Effector memory CD4-positive, alpha-beta T cell (primary cell): Measurements from ENCODE around the gene NPFFR1.

Experiments used
- DNase-seq, 3 donors: peaks; one replicate each; pipeline ENCODE4 v3.0.0-alpha.2; 2020
- H3K27ac ChIP-seq: 2 replicates; pipeline ENCODE4 v1.7.0; 2013; ENCODE audit warnings: mild to moderate bottlenecking, low read length, moderate library complexity; ENCODE audit not compliant: insufficient read depth, poor library complexity, severe bottlenecking
- H3K27me3 ChIP-seq: replicated peaks from 2 replicates; pipeline ENCODE4 v1.7.0; 2013; ENCODE audit warnings: mild to moderate bottlenecking, low read length; ENCODE audit not compliant: insufficient read depth, control insufficient read depth, poor library complexity, severe bottlenecking
- H3K36me3 ChIP-seq: 2 replicates; pipeline ENCODE4 v1.7.0; 2013; ENCODE audit warnings: mild to moderate bottlenecking, low read length, moderate library complexity; ENCODE audit not compliant: control insufficient read depth, insufficient read depth
- H3K4me1 ChIP-seq: 2 replicates; pipeline ENCODE4 v1.7.0; 2013; ENCODE audit warnings: low read length, mild to moderate bottlenecking; ENCODE audit not compliant: control insufficient read depth, insufficient read depth, poor library complexity, severe bottlenecking
- H3K4me3 ChIP-seq: 2 replicates; pipeline ENCODE4 v1.7.0; 2013; ENCODE audit warnings: low read length, low read depth, mild to moderate bottlenecking; ENCODE audit not compliant: insufficient read depth, poor library complexity, severe bottlenecking
- H3K9me3 ChIP-seq: 2 replicates; pipeline ENCODE4 v1.7.0; 2013; ENCODE audit warnings: mild to moderate bottlenecking, low read length, moderate library complexity; ENCODE audit not compliant: control insufficient read depth

NPFFR1 gene

GRCh38 chr10:70292004-70292403 lies 8.2 kb upstream of the NPFFR1 start:
- Histone ChIP-seq H3K4me3 (no peak overlapping the region), H3K27ac (no peak overlapping the region), H3K36me3 (no peaks in the 10 kb centered on the region), H3K27me3 (no peaks in the 10 kb centered on the region), H3K4me1 (no peaks in the 10 kb centered on the region), H3K9me3 (no peaks in the 10 kb centered on the region)
- no peak for DNase-seq

GRCh38 chr10:70289739-70290138 lies 5.9 kb upstream of the NPFFR1 start:
- Histone ChIP-seq H3K4me1 (no peaks in the 10 kb centered on the region), H3K27ac (no peak overlapping the region), H3K27me3 (peaks cover 17% of the 10 kb centered on the region), H3K36me3 (no peaks in the 10 kb centered on the region), H3K9me3 (no peaks in the 10 kb centered on the region), H3K4me3 (no peak overlapping the region)
- no peak for DNase-seq

DNA sequence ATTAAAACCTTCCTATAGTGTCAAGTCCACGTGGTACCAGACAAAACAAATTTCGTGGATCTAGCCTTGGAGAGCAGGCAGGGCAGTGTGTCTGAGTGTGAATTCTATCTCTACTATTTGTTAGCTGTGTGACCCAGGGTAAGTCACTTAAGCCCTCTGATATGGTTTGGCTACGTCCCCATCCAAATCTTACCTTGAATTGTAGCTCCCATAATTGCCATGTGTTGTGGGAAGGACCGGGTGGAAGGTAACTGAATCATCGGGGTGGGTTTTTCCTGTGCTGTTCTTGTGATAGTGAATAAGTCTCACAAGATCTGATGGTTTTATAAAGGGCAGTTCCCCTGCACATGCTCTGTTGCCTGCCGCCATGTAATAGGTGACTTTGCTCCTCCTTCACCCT lies 2.8 kb upstream of the NPFFR1 start:
- no peak overlapping the region for H3K4me3 ChIP-seq
- no peak overlapping the region for H3K27ac ChIP-seq
- H3K36me3 ChIP-seq: no peaks in the 10 kb centered on the region
- no peaks in the 10 kb centered on the region for H3K4me1 ChIP-seq
- no peaks in the 10 kb centered on the region for H3K9me3 ChIP-seq
- DNase-seq: no peak
- peaks cover 31% of the 10 kb centered on the region for H3K27me3 ChIP-seq

DNA sequence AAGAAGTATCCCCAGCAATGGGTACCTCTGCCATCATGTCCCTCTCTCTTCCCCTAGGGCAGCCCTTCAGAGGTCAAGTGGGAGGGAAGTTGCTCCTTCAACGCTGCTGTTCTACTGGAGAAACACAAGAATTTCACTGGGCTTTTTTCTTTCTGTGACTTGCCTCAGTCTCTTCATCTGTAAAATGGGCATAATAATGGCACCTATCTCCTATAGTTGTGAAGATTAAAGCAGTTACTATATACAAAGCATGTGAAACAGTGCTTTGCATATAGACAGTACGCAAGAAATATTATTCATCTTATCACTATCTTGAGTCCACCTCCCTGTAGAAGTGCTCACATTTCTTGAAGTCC lies 1.6 kb upstream of the NPFFR1 start:
- no peak for DNase-seq
- H3K9me3 ChIP-seq: no peaks in the 10 kb centered on the region
- no peak overlapping the region for H3K4me3 ChIP-seq
- H3K4me1 ChIP-seq: no peaks in the 10 kb centered on the region
- no peaks in the 10 kb centered on the region for H3K36me3 ChIP-seq
- H3K27me3 ChIP-seq: peaks cover 31% of the 10 kb centered on the region
- H3K27ac ChIP-seq: no peak overlapping the region

DNA sequence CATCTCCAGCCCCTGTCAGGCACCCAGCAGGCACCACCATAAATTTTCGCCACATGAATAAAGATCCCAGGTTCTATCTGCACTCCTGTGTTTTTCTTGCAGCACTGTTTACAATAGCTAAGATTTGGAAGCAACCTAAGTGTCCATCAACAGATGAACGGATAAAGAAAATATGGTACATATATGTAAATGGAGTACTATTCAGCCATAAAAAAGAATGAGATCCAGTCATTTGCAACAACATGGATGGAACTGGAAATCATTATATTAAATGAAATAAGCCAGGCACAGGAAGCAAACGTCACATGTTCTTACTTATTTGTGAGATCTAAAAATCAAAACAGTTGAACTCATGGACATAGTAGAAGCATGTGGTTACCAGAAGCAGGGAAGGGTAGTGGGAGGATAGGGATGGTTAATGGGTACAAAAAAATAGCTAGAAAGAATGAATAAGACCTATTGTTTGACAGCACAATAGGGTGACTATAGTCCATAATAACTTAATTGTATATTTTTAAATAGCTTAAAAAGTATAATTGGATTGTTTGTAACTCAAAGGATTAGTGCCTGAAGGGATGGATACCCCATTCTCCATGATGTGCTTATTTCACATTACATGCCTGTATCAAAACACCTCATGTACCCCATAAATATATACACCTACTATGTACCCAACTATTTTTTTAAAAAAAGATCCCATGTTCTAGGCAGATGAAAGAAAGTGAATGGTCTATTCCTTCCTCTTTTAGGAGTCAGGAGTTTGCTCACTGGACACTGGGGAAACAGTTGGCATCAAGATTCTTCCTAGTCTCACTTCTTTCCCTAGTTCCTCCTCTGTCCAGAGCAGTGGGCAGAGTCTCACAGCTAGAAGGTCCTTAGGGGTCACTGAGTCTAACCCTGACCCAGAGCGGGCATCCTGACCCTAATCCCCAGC lies 1.0 kb upstream of the NPFFR1 start:
- peaks cover 31% of the 10 kb centered on the region for H3K27me3 ChIP-seq

GRCh38 chr10:70283071-70283444 lies 746 bp downstream of the NPFFR1 start:
- Histone ChIP-seq H3K36me3 (no peaks in the 10 kb centered on the region), H3K27me3 (peaks cover 31% of the 10 kb centered on the region), H3K4me3 (no peak overlapping the region), H3K27ac (no peak overlapping the region), H3K4me1 (no peaks in the 10 kb centered on the region), H3K9me3 (no peaks in the 10 kb centered on the region)
- no peak for DNase-seq

More for the DNA sequence above, 1.0 kb upstream of the NPFFR1 start:
- H3K27ac ChIP-seq: no peak overlapping the region
- H3K36me3 ChIP-seq: no peaks in the 10 kb centered on the region
- DNase-seq: no peak
- no peaks in the 10 kb centered on the region for H3K9me3 ChIP-seq
- H3K4me3 ChIP-seq: no peak overlapping the region
- no peaks in the 10 kb centered on the region for H3K4me1 ChIP-seq

DNA sequence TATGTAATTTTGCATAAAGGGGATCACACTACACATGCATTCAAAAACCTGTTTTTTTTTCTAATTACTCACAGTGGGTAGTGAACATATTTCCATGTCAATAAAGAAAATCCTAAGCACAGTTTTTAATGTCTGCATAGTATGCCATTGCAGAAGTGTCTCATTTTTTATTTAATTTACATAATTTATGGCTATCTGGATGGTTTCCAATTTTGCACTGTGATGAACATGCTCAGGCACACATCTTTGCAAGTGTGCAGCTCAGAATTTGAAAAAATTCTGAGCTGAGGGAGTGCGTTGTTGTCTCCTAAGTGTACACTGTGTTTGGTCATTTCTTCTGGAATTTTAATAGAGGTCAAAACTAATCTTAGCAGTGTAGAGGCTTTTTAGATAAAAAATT lies 2.2 kb downstream of the NPFFR1 start:
- H3K9me3 ChIP-seq: no peaks in the 10 kb centered on the region
- peaks cover 31% of the 10 kb centered on the region for H3K27me3 ChIP-seq
- no peaks in the 10 kb centered on the region for H3K36me3 ChIP-seq
- no peak overlapping the region for H3K4me3 ChIP-seq
- no peak for DNase-seq
- no peak overlapping the region for H3K27ac ChIP-seq
- H3K4me1 ChIP-seq: no peaks in the 10 kb centered on the region

GRCh38 chr10:70280099-70280498 lies 3.7 kb downstream of the NPFFR1 start:
- Histone ChIP-seq H3K4me3 (no peak overlapping the region), H3K36me3 (no peaks in the 10 kb centered on the region), H3K9me3 (no peaks in the 10 kb centered on the region), H3K27ac (no peak overlapping the region), H3K4me1 (no peaks in the 10 kb centered on the region), H3K27me3 (peaks cover 16% of the 10 kb centered on the region)
- no peak for DNase-seq

DNA sequence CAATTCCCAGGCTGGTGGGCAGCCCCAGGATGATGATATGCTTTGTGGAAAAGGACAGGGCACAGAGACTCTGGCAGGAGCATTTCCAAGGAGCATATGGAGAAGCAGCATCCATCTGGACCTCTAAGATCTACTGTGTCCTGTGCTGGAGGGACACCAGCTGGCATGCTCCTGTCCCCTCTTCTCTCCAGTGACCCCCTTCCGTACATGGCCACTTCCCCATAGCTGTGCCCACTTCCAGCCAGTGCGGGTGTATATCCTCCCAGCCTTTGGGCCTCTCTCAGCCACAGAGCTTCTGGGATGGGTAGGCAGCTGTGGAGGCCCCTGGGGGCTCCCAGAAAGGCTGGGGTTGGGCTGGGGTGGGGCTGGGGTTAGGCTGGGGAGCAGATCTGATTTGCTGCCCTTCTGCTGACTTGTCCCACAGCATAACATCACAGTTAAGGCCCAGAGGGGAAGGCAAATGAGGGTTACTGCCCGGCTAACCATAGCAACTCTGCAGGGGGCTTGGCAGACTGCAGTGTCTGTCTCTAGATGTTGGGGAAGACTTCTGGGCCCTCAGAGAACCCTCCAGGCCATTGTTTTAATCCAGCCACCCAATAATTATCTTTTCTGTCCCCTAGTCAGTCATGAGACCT lies 6.3 kb downstream of the NPFFR1 start:
- no peak for DNase-seq
- no peaks in the 10 kb centered on the region for H3K4me1 ChIP-seq
- no peaks in the 10 kb centered on the region for H3K36me3 ChIP-seq
- H3K4me3 ChIP-seq: no peak overlapping the region
- H3K9me3 ChIP-seq: no peaks in the 10 kb centered on the region
- no peak overlapping the region for H3K27ac ChIP-seq
- no peaks in the 10 kb centered on the region for H3K27me3 ChIP-seq

GRCh38 chr10:70274643-70275042 lies 9.2 kb downstream of the NPFFR1 start:
- Histone ChIP-seq H3K4me3 (no peak overlapping the region), H3K9me3 (no peaks in the 10 kb centered on the region), H3K36me3 (no peaks in the 10 kb centered on the region), H3K27me3 (no peaks in the 10 kb centered on the region), H3K27ac (no peak overlapping the region), H3K4me1 (no peaks in the 10 kb centered on the region)
- no peak for DNase-seq
